Stimulated activated CD4-positive, alpha-beta T cell treated with anti-CD3 and anti-CD28 coated beads, Interleukin-12 subunit alpha, Interleukin-12 subunit beta, amount 100 ng/mL, for 4 hours (primary cell): ENCODE results near the gene CLOCK.

Experiments
- DNase-seq: peaks from one replicate; pipeline ENCODE4 v3.0.0-alpha.2; 2020

Gene CLOCK

DNA sequence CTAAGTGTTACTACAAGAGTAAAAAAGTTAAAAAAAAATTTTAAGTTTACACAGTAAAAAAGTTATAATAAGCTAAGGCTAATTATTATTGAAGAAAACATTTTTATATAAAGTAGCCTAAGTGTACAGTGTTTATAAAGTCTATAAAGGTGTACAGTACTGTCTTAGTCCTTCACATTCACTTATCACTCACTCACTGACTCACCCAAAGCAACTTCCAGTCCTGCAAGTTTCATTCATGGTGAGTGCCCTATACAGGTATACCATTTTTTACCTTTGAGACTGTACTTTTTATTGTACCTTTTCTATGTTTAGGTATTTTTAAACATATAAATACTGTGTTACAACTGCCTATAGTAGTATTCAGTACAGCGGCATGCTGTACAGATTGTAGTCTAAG lies 76.7 kb downstream of the CLOCK start:
- no peak for DNase-seq

DNA sequence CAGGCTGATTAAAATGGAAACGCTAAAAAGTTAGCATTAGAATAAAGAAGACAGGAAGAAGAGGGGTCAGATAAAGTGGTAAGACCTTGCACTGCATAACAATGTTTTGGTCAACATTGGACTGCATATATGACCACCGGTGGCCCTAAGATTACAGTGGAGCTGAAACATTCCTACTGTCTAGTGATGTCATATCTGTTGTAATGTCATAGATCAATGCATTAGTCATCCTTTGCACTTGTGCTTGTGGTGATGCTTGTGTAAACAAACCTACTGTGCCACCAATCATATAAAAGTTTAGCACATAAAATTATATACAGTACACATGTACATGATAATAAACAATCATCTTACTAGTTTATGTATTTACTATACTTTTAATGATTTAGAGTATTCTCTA lies 78.0 kb downstream of the CLOCK start:
- no peak for DNase-seq

DNA sequence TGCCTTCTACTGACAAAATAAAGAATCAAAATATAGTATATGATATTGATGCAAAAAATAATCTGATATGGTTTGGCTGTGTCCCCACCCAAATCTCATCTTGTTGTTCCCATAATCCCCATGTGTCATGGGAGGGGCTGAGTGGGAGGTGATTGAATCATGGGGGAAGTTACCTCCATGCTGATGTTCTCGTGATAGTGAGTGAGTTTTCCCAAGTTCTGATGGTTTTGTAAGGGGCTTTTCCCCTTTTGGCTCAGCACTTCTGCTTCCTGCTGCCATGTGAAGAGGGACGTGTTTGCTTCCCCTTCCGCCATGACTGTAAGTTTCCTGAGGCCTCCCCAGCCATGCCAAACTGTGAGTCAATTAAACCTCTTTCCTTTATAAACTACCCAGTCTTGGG lies 80.7 kb downstream of the CLOCK start:
- DNase-seq: no peak

DNA sequence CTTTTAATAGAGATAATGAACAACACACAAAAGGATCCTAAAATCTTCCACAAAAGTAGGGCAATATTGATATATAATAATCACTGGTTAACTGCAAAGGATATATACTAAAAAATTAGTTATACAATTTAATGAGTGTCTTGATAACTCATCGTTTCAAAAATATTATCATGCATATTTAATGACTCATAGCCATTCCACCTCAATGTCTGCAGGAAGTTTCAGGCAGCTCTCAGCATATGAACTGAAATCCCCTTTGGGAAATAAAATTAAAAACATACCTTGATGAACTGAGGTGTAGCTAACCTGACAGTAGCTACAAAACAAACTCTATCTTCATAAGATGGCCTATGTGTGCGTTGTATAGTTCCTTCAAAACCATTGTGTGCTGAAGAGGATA lies 88.1 kb downstream of the CLOCK start:
- DNase-seq: no peak

DNA sequence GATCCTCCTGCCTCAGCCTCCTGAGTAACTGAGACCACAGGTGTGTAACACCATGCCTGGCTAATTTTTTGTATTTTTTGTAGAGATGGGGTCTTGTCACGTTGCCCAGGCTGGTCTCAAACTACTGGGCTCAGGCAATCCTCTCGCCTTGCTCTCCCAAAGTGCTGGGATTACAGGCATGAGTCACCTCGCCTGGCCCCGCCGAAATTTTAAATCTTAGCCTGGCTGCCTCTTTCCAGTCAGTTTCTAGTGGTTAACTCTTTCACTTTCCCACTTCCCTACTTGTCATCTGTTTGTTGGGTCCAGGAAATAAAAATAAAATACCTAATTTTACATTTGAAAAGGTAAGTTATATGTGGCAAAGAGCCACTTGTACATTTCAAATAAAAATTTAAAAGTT lies 88.5 kb downstream of the CLOCK start:
- DNase-seq: no peak

DNA sequence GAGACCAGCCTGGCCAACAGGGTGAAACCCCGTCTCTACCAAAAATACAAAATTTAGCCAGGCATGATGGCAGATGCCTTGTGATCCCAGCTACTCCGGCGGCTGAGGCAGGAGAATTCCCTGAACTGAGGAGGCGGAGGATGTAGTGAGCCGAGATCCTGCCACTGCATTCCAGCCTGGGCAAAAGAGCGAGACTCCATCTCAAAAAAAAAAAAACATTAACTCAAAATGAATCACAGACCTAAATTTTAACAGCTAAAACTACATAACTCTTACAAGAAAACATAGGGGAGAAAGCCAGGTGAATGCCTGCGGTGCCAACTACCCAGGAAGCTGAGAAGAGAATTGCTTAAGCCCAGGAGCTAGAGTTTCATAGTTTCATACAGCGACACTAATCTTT lies 96.1 kb downstream of the CLOCK start:
- no peak for DNase-seq

DNA sequence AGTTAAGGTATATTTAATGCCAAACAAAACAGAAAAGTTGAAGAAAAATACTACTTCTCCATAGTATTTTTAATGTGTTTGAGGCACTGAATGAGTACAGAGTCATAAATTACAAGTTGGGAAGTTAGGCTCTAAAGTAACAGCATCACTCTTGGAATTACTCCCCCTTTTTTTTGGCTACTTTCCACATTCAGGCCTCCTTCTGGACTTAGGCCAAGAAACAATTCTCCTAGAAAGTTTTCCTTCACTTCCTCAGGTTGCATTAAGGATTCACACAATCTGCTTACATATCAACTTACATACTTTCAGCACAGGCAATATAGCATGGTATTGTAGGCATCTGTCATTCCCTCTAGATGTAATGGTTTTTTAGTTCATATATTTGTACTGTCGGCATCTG lies 98.9 kb downstream of the CLOCK start:
- no peak for DNase-seq

DNA sequence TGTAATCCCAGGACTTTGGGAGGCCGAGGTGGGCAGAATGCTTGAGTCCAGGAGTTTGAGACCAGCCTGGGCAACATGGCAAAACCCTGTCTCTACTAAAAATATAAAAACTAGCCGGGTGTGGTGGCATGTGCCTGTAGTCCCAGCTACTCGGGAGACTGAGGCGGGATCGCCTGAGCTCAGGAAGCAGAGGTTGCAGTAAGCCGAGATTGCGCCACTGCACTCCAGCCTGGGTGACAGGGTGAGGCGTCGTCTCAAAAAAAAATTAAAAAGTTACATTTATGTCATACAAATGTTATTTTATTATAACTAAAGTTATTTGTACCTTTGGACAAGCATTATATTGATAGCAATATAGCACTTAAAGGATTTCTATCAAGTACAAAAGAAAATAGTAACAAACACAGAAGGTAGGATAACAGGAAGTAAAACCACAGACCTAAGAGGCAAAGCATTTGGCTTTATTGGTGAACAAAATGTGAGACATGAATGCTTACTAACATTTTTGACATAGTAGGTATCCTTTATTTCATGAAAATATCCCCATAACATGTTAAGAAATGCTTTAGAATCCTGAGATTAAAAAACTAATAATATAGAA lies 99.5 kb downstream of the CLOCK start:
- no peak for DNase-seq

DNA sequence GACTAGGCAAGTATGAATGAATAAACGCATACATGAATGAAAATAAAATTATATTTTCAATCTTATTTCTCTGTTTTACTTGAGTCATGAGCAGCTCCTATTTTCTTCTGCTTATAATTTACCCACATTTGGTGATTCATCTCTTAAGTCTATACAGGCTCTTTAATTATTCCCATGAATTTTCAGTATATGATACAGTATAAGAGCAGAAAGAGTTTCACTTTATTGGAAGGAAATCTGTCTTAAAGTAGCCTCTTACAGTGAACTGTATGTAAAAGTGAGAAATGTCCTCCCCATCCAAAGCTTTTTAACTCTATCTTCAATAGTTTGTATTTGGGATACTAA lies 100.2 kb downstream of the CLOCK start:
- no peak for DNase-seq

DNA sequence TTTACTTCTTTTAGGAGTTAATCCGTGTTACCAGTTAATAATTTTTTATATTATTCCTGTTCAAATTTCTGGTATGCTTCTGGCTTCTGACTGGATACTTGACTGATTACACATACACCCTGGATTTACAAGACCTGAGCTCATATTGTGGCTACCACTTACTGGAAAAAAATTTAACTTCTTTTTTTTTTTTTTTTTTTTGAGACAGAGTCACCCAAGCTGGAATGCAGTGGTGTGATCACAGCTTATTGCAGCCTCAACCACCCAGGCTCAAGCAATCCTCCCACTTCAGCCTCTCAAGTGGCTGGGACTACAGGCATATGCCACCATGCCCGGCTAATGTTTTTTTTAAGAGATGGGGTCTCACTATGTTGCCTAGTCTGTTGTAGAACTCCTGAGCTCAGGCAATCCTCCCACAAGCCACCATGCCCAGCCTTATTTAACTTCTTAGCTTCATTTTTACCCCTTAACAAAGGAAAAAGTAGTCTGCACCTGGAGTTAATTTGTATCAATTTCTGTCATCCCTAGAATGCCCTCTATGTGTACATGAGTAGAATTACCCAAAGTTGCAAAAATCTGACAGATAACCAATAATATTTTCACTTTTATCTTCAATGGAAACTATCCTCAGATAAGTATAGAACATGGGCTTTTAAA lies 100.7 kb downstream of the CLOCK start:
- no peak for DNase-seq

DNA sequence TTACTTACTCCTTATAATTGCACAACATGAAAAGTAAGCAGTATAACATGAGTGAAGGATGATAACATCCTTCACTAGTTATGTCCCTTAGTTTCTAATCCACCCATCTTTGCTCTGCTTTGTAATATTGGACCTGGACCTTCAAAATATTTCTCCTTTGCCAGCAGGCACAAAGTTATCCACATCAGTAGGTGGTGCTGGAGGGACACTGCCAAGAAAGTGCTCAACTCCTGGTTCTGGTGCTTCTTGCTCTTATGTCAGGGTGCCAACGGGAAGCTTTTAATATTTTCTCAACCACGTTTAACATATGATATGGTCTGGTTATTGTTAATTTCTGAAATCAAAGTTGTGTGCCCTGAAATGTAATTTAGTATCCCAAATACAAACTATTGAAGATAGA lies 101.9 kb downstream of the CLOCK start:
- no peak for DNase-seq

DNA sequence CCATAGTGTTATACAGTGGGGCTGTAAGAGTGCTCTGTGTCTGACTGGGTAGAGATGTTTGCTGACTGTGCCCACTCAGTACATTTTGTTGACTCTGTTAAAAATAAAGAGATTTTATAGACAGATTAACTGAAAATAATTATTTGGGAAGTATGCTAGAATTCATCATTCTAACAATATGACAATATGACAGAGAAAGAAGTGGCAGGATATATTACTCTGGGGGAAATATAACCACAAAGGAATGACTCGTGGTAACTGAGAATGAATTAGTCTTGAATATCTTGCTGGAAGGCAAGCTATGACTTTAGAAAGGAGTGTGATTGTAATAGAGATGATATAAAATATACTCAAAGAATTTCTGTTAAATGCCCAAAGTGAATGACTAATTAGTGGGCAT lies 104.2 kb downstream of the CLOCK start:
- no peak for DNase-seq

DNA sequence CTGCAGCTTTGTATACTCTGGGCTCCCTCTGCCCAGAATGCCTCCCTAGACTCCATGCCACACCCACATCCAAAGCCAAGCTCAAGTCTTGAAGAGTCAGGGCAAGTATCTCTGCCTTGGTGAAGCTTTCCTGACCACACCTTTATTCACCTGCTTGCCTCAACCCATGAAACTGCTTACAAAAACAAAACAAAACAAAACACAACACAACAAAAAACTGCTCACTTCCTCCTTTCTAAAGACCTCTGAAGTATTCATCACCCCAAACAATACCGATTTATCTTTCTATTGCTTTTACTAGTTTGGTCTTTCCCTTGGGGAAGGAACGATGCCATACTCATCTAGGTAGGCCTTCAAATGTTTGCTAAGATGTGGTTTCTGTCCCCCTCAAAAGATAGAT lies 105.9 kb downstream of the CLOCK start:
- DNase-seq: no peak

DNA sequence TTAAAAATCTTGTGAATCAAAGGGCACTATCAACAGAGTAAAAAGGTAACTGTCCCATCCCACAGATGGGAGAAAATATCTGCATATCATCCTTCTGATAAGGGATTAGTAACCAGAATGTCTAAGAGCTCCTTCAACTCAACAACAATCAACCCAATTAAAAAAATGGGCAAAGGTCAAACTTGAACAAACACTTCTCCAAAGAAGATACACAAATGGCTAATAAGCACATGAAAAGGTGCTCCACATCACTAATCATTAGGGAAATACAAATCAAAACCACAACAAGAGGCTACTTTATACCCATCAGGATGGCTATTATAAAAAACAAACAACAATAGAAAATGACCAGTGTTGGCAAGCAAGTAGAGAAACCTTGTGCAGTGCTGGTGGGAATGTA lies 107.7 kb downstream of the CLOCK start:
- no peak for DNase-seq

DNA sequence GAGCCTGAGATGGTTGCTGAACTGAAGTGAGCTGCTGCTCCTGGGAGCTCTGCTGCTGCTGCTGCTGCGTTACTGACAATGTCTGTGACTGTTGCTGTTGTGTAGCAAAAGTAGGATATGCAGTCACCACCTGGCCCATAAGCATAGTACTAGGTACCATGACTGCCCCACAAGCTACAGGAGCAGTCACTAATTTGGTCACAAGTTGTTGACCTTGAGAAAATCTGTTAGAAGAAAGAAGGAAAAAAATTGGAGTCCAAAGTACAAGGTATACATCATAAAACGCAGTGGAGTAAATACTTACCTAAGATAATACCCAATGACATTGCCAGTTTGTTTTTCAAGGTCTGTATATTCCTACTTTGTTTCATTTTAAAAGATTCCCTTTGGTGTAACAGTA lies 108.4 kb downstream of the CLOCK start:
- no peak for DNase-seq

DNA sequence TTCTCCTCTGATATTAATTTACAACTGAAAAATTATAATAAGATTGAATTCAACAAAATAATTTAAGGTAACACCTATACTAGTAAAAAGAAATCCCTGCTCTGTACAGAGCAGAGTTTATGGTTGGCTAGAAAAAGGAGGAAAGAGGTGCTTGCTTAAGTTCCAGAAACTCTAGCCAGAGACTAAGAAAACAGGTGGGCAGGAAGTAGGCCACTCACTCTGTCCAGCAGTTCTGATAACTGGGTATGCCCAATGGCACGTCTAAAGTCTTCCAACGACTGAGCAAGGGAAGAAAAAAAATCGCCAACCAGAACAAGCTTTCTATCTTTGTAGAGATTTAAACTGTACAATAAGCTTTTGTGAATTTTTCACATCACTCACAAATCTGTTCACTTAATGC lies 108.9 kb downstream of the CLOCK start:
- no peak for DNase-seq

DNA sequence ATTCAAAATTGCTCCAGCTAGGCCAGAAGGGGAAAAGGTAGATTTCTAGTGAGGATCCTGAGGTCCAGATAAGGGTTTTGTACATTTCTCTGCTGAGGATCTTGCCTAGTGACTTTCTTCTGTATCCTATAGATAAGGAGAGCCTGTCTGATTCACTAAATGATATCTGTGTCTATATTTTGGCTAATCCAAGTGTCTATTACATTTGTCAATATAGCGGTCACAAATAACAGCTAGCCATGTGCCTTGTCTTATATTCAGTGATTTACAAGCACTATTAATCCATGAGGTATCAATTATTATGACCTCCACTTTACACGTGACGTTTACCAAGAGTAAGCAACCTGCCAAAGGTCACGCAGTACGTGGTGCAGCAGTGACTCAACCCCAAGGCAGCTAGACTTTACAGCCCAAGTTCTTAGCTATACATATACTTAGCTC lies 109.3 kb downstream of the CLOCK start:
- DNase-seq: no peak

DNA sequence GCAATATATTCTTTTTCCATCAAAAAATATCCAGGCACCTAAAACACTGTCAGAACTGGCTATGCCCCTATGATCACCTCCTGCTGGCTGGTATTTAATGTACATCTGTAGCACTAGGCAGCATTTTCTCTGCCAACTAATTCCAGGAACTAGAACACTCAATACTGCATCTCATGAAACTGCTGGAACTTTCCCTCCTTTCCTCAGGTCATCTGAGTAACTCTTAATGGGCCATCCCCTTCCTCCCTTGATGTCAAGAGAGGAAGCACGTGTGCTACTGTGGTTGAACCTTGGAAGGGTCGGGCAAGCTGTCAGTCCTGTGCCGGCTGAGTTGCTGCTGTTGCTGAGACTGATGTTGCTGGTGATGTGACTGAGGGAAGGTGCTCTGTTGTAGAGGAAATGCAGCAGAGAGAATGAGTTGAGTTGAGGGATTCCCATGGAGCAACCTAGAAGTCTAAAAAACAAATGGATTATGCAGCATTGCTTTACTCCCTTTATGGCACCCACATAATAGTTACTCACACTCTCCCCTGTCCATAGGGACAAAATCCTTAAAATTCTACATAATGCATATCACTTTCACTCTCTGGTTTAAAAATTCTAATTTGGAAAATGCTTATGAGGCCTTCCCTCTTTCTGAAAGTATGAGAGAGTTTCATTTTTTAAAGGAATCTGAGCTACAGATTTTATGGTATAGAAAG lies 111.4 kb downstream of the CLOCK start:
- no peak for DNase-seq

DNA sequence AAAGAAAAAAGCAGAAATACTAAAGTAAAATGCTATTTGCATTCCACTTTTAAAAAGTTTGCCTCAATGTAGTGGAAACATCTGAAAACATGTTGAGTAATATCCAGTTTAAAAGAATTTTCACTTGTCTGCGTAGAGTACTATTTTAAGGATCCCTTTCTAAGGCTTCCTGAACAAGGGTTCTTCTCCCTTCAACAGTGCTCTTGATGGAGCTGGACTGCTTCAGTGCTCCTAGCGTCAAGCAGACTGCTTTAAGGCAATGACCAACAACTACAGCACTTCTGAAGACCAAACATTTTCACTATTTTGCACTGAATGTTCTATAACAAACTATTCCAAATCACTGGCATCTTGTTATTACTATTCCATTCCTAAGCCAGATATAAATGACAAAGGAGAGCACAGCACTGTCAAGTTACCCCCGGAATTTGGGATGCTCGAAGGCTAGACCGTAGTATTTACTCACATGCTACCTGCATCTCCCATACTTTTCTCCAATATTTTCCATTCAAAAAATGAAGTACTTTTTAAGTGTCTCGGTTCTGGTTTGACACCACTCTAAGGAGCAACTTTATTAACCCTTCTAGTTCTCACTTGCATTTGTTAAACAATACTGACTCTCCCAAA lies 114.9 kb downstream of the CLOCK start:
- DNase-seq: no peak

DNA sequence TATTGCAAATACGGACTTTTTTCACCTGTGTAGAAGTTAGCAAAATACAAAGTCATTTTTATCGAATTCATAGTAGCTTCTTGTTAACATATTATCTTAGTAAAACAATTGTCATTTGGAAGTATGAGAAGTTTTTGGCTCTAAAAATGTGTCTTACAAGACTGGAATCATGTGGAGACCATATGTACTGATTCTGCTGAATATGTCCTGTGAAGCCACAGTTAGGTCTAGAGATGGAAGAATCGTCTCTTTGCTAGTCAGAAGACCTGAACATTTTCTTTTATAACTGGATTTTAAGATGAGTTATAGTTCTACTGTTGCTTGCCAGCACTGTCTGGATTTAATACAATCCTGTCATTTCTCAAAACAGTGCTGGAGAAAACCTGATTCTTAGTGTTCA lies 121.9 kb downstream of the CLOCK start:
- no peak for DNase-seq

DNA sequence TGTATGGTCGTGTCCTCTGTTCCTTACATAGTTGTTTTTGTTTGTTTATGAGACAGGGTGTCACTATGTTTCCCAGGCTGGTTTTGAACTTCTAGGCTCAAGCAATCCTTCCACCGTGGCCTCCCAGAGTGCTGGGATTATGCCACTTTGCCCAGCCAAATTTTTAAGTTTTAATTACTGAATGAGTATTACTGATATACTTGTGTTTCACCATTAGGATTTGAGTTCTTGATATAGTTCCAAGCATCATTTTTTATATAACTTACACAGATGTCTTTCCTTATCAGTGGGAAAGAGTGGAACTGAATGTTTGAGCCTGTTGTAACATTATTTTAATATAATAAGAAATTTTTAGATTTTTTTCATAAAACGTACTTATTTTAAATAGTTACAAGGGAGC lies 130.5 kb downstream of the CLOCK start:
- no peak for DNase-seq

DNA sequence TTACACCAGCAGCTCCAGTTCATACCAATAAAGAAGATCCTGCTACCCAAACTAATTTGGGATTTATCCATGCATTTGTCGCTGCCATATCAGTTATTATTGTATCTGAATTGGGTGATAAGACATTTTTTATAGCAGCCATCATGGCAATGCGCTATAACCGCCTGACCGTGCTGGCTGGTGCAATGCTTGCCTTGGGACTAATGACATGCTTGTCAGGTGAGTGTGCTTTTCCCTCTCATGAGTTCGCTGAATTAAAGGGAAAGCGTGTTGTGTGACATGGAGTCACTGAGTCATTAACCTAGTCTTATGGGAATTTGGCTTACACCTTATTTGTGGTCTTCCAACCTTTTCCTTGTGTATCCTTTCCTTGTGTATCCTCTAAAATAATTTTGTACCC lies 135.1 kb downstream of the CLOCK start:
- DNase-seq: no peak

DNA sequence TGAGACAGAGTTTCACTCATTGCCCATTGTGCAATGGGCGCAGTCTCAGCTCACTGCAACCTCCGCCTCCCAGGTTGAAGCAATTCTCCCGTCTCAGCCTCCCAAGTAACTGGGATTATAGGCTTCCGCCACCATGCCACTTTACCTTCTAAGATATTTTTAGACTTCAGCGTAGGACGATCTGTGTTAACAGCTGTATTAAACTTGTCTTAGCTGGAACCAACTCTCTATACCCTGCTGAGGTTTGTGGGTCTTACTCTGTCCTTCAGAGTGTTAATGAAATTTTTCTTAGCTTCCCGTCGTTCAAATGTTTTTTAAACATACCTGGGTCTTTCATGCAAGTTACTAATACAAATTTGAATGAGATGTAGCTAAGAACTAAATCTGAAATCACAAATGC lies 136.3 kb downstream of the CLOCK start:
- no peak for DNase-seq

DNA sequence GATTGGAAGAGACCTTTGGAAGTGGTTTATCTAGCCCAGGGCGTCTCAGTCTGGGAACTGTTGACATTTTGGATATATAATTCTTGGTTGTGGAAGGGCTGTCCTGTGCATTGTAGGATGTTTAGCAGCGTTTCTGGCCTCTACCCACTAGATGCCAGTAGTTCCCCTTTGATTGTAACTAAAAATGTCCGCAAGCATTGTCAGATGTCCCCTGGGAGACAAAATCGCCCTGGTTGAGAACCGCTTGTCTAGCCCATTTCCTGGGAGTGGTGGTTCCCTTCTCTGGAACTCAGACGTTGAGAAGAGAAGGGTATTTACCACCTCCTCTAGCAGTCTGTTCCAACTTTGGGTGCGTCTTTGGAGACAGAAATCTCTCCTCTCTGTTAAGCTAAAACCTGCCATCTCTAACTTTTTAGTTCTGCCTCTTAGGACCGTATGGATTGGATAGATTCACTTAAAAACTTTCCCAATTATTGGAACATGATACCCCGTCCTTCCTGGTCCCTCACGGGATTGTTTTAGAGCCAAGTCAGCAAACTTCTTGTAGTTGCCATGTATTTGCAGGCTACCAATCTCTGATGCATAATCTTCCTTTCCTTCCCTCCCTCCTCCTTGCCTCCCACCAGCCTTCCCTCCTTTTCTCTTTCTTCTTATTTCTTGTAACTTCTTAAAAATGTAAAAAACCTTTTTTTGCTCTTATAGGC lies 137.1 kb downstream of the CLOCK start:
- DNase-seq: no peak
